ENCODE results near the gene RPL36.
"Not testable (repeated sequence)": the region's sequence is repeated elsewhere in the genome, so short reads cannot be mapped to it uniquely, and the experiment has no call there.

RPL36 gene

DNA sequence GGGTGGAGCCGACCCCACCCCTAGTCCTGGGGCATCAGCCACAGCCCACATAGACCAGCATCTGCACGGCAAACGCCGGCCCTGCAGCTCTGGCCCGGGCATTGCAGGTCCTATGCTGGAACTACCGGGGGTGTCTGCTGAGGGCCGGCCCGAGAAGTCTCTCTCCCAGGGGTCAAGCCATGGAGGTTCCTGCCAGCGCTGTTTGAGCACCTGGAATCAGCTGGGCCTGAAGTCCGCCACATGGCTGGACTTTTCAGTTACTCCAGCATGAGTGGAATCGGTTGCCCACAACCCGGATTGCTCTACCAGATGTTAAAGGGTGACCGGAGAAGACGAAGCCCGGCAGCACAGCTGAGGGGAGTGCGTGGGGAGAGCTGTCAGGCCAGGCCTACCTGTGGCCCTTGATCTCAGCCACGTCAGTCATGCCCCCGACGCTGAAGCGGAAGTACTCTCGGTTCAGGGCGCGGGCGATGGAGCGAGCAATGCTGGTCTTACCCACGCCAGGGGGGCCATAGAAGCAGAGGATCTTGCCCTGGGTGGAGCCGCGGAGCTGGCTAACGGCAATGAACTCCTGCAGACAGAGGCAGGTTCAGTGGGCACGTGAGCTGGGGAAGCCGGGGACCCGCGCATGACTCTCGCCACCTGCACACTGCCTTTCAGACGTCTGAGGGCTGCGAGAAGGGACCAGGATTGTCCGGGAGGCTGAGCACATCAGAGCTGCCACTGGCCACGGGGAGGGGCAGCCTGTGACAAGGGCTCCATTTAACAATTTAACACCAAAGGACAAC is 8.7 kb downstream of the RPL36 start:
- TF ChIP-seq, protein P1, sequence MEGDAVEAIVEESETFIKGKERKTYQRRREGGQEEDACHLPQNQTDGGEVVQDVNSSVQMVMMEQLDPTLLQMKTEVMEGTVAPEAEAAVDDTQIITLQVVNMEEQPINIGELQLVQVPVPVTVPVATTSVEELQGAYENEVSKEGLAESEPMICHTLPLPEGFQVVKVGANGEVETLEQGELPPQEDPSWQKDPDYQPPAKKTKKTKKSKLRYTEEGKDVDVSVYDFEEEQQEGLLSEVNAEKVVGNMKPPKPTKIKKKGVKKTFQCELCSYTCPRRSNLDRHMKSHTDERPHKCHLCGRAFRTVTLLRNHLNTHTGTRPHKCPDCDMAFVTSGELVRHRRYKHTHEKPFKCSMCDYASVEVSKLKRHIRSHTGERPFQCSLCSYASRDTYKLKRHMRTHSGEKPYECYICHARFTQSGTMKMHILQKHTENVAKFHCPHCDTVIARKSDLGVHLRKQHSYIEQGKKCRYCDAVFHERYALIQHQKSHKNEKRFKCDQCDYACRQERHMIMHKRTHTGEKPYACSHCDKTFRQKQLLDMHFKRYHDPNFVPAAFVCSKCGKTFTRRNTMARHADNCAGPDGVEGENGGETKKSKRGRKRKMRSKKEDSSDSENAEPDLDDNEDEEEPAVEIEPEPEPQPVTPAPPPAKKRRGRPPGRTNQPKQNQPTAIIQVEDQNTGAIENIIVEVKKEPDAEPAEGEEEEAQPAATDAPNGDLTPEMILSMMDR (IDR thresholded peaks at IDR 0.05; ENCODE audit: insufficient read depth, low read depth, low read length, missing control alignments), result no peak
- no peak for DNase-seq (ENCODE audit: low read depth)
- no peak overlapping the region for H3K4me3 ChIP-seq (ENCODE audit: low read length)

- H3K4me3 ChIP-seq (ENCODE audit: low read length), result no peak overlapping the region
Observed at GRCh38 chr19:5700455-5701092, 10.5 kb downstream of the RPL36 start.

DNA sequence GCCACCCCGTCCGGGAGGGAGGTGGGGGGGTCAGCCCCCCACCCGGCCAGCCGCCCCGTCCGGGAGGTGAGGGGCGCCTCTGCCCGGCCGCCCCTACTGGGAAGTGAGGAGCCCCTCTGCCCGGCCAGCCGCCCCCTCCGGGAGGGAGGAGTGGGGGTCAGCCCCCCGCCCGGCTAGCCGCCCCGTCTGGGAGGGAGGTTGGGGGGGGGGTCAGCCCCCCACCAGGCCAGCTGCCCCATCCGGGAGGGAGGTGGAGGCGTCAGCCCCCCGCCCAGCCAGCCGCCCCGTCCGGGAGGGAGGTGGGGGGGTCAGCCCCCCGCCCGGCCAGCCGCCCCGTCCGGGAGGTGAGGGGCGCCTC is 11.9 kb downstream of the RPL36 start:
- not testable (repeated sequence) for H3K4me3 ChIP-seq (ENCODE audit: low read length); DNase-seq (ENCODE audit: low read depth)

More at GRCh38 chr19:5700455-5701092, 10.5 kb downstream of the RPL36 start:
- TF ChIP-seq, protein P1 (IDR thresholded peaks at IDR 0.05; ENCODE audit: insufficient read depth, low read depth, low read length, missing control alignments), result no peak
- no peak for DNase-seq (ENCODE audit: low read depth)

- TF ChIP-seq, protein P1 (IDR thresholded peaks at IDR 0.05; ENCODE audit: insufficient read depth, low read depth, low read length, missing control alignments), result no peak
- H3K4me3 ChIP-seq (ENCODE audit: low read length), result no peak overlapping the region
- DNase-seq (ENCODE audit: low read depth), result no peak
Observed at GRCh38 chr19:5703819-5704818, 14.0 kb downstream of the RPL36 start.

DNA sequence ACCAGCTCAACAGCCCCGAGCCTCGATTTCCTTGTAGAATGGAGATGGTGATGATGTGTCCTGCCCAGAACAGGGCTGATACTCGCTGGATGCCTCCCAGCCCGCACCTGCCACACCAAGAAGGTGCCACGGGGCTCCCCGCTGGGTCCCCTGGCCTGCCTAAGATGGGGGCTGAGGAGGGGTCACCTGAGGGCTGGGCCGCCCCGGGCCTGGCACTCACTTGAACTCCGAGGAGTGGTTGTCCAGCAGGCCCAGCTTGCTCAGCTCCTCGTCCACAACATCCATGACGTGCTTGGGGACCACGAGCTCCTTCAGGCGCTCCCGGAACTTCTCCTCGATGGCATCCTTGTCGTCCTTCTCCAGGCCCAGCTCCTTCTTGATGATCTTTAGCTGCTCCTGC is 15.5 kb downstream of the RPL36 start:
- DNase-seq (ENCODE audit: low read depth), result no peak
- no peak overlapping the region for H3K4me3 ChIP-seq (ENCODE audit: low read length)
- TF ChIP-seq, protein P1 (IDR thresholded peaks at IDR 0.05; ENCODE audit: insufficient read depth, low read depth, low read length, missing control alignments), result no peak

DNA sequence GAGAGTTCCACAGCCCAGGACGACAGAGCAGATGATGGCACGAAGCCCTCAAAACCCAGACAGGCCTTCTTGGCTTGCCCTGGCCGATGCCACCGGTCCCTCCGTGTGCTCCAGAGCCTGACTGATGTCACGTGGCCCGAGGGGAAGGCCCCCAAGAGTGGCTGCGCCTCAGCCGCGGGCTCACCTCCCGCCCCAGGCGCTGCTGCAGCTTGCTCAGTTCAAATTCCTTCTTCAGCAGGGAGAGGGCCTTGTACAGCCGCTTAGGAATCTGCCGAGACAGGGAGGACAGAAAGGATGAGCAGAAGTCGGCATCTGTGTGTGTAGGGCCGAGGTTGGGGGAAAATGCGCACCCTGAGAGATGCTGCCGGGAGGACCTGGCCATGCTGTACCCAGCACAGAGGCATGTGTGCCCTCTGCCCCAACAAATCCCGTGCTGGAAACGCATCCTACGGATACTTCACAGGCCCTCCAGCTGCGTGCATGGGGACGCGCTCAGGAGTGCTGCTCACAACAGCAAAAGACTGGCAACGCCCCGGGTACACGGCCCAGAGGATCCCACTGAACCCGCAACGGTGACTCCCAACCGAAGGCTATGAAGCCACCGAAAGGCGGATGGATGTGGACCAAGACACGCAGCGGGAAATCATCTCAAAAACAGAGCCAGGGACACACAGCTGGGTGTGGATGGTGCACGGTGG is 16.9 kb downstream of the RPL36 start:
- no peak overlapping the region for H3K4me3 ChIP-seq (ENCODE audit: low read length)
- TF ChIP-seq, protein P1 (IDR thresholded peaks at IDR 0.05; ENCODE audit: insufficient read depth, low read depth, low read length, missing control alignments), result no peak
- DNase-seq (ENCODE audit: low read depth), result no peak

Measured in epithelial cell of esophagus (primary cell).